Measurements from ENCODE around the gene OR10A4.

- TF ChIP-seq POLR2A (IDR thresholded peaks at IDR 0.05) (no peak), CTCF (IDR thresholded peaks at IDR 0.05) (no peak)
Measured at GRCh38 chr11:6911378-6911777, 35.0 kb downstream of the OR10A4 start.

Measured in uterus (tissue), 2 donors.